ENCODE measurements around the gene KASH5.

KASH5 gene

GRCh38 chr19:49349567-49349966, 38.5 kb upstream of the KASH5 start:
- TF ChIP-seq CTCF (conservative IDR thresholded peaks at IDR 0.05; ENCODE audit: low read depth, low read length) = no peak
- no peak for DNase-seq (ENCODE audit: low read depth)
- no peak overlapping the region for H3K4me3 ChIP-seq (ENCODE audit: low read length)

DNA sequence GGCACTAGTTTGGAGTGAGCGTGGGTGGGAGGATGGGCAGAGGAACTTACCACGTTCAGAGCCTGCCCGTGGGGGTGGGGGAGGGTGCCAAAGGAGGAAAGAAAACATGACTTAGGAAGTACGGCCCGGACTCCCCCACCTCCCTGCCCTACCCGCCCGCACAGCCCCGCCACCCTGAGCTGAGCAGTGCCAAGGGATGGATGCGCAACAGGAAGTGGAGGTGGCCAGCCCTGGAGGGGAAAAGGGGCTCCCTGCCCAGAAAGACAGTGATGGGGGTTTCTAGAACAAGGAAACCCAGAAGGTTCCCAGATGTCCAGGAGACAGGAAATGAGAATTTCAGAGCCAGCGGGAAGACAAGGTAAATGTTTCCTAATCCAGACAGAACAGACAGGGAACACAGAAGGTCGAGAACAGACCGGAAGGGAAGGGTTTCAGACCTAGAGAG, 32.1 kb upstream of the KASH5 start:
- H3K4me3 ChIP-seq (ENCODE audit: low read length) = no peak overlapping the region
- DNase-seq (ENCODE audit: low read depth) = no peak
- TF ChIP-seq CTCF (conservative IDR thresholded peaks at IDR 0.05; ENCODE audit: low read depth, low read length) = no peak

GRCh38 chr19:49356382-49356781, 31.7 kb upstream of the KASH5 start:
- no peak overlapping the region for H3K4me3 ChIP-seq (ENCODE audit: low read length)
- no peak for TF ChIP-seq CTCF (conservative IDR thresholded peaks at IDR 0.05; ENCODE audit: low read depth, low read length)
- no peak for DNase-seq (ENCODE audit: low read depth)

GRCh38 chr19:49357186-49357585, 30.9 kb upstream of the KASH5 start:
- no peak overlapping the region for H3K4me3 ChIP-seq (ENCODE audit: low read length)
- no peak for DNase-seq (ENCODE audit: low read depth)
- TF ChIP-seq CTCF (conservative IDR thresholded peaks at IDR 0.05; ENCODE audit: low read depth, low read length) = no peak

DNA sequence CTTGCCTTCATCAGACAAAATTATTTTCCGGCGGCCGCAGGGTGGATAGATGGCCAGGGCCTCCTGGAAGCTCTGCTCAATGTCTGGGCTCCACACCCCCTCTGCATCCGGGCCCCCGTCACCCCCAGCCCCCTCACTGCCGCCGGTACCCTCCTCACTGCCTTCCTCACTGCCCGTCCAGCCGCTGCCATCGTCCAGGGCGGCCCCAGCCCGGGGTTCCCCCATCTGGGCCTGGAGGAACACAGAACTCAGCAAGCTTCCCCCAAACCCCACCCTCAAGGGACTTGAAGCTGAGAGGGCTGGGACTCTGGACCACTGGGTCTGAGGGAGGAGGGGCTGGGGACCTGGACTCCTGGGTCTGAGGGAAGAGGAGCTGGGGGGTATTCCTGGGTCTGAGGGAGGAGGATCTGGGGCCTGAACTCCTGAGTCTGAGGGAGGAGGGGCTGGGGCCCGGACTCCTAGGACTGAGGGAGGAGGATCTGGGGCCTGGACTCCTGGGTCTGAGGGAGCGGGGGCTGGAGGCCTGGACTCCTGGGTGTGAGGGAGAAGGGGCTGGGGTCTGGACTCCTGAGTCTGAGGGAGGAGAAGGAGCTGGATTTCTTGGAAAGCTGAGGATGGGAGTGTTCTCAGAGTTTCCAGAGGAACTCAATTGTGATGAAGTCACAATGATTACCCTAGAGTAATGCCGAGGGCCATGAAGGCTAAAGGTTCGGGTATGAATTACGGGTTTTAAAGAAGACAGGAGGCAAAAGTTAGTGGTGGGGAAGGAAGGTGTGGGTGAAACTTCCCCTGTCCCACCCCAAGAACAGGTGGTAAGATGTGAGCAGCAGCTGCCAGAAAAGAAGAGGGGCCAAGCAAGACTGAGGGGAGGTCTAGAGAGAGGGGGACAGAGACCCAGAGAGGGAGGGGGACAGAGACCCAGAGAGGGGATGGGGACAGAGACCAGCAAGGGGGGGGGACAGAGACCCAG, 27.9 kb upstream of the KASH5 start:
- DNase-seq (ENCODE audit: low read depth) = no peak
- peak overlapping the region; percentile 88 for H3K4me3 ChIP-seq (ENCODE audit: low read length)
- no peak for TF ChIP-seq CTCF (conservative IDR thresholded peaks at IDR 0.05; ENCODE audit: low read depth, low read length)

GRCh38 chr19:49361438-49362047, 26.5 kb upstream of the KASH5 start:
- no peak for TF ChIP-seq CTCF (conservative IDR thresholded peaks at IDR 0.05; ENCODE audit: low read depth, low read length)
- H3K4me3 ChIP-seq (ENCODE audit: low read length) = peak overlapping the region; percentile 88
- peak; percentile 39 for DNase-seq (ENCODE audit: low read depth)

Measured in retinal pigment epithelial cell (primary cell).